Keratinocyte (primary cell): ENCODE results near the gene PRKCH. TPM values are rescaled to one million over a fixed set of nuclear protein-coding genes. Genes with fewer than 3 reads are reported as not detected.

ENCODE experiments used
- DNase-seq: peaks from one replicate; pipeline ENCODE4 v3.0.0-alpha.2; 2011; ENCODE audit warnings: low read depth, missing footprints, low spot score
- FAIRE-seq: peaks from 2 replicates; lab custom pipeline; 2011; peaks lifted over from hg19 to GRCh38; lab: Jason Lieb, UNC
- H2AFZ ChIP-seq: 2 replicates; pipeline ENCODE4 v1.6.0; 2012; ENCODE audit warnings: low read length, control low read depth, inconsistent platforms; ENCODE audit not compliant: control insufficient read depth
- H3K27ac ChIP-seq: 2 replicates; pipeline ENCODE4 v1.5.1; 2011; ENCODE audit warnings: low read length; ENCODE audit not compliant: control insufficient read depth, insufficient read depth
- H3K27me3 ChIP-seq: 3 replicates; pipeline ENCODE4 v1.6.0; 2011; ENCODE audit warnings: low read length; ENCODE audit not compliant: control insufficient read depth, insufficient read depth; ENCODE audit errors: extremely low read depth
- H3K36me3 ChIP-seq, 2 experiments: 2 replicates in 1 of 2; 3 replicates in 1 of 2; pipeline ENCODE4 v1.5.1; 2011; ENCODE audit warnings: low read length in 2 of 2, mild to moderate bottlenecking in 1 of 2; ENCODE audit not compliant: control insufficient read depth in 2 of 2, insufficient read depth in 2 of 2; ENCODE audit errors: extremely low read depth in 1 of 2
- H3K4me1 ChIP-seq: 3 replicates; pipeline ENCODE4 v1.5.1; 2011; ENCODE audit warnings: low read length; ENCODE audit not compliant: control insufficient read depth, insufficient read depth; ENCODE audit errors: extremely low read depth
- H3K4me2 ChIP-seq: 3 replicates; pipeline ENCODE4 v1.6.0; 2011; ENCODE audit warnings: low read depth, low read length; ENCODE audit not compliant: control insufficient read depth, insufficient read depth; ENCODE audit errors: extremely low read depth
- H3K4me3 ChIP-seq, 3 experiments: fragments of 200-600 bp in 1 of 3; sonication (generic) in 1 of 3; 2 replicates in 2 of 3; 3 replicates in 1 of 3; pipeline ENCODE4 v1.5.1; 2011 to 2016; ENCODE audit warnings: low read length in 3 of 3, mild to moderate bottlenecking in 3 of 3, control low read depth in 2 of 3, inconsistent platforms in 1 of 3, low read depth in 1 of 3, mixed read lengths in 1 of 3, mixed run types in 1 of 3, moderate library complexity in 1 of 3; ENCODE audit not compliant: control insufficient read depth in 2 of 3, insufficient read depth in 2 of 3; ENCODE audit errors: extremely low read depth in 1 of 3
- H3K79me2 ChIP-seq: 2 replicates; pipeline ENCODE4 v1.6.0; 2012; ENCODE audit warnings: low read length; ENCODE audit not compliant: control insufficient read depth, insufficient read depth
- H3K9ac ChIP-seq: 3 replicates; pipeline ENCODE4 v1.6.0; 2011; ENCODE audit warnings: low read length; ENCODE audit not compliant: control insufficient read depth, insufficient read depth; ENCODE audit errors: extremely low read depth
- H3K9me1 ChIP-seq: 3 replicates; pipeline ENCODE4 v1.6.0; 2011; ENCODE audit warnings: low read length; ENCODE audit not compliant: control insufficient read depth, insufficient read depth; ENCODE audit errors: extremely low read depth
- H3K9me3 ChIP-seq: 2 replicates; pipeline ENCODE4 v1.5.1; 2012; ENCODE audit warnings: low read depth, low read length; ENCODE audit not compliant: control insufficient read depth
- H4K20me1 ChIP-seq: 3 replicates; pipeline ENCODE4 v1.6.0; 2011; ENCODE audit warnings: low read length; ENCODE audit not compliant: control insufficient read depth, insufficient read depth; ENCODE audit errors: extremely low read depth
- CTCF ChIP-seq, 3 experiments: IDR thresholded peaks in 1 of 3; conservative IDR thresholded peaks in 1 of 3; optimal IDR thresholded peaks in 1 of 3; 2 replicates in 2 of 3; 3 replicates in 1 of 3; pipeline versions ENCODE3 to v1.5.1; 2011; ENCODE audit warnings: low read length in 3 of 3, mild to moderate bottlenecking in 3 of 3, moderate library complexity in 2 of 3, control low read depth in 1 of 3, inconsistent platforms in 1 of 3; ENCODE audit not compliant: insufficient read depth in 2 of 3; ENCODE audit errors: extremely low read depth in 1 of 3
- EZH2 ChIP-seq: IDR thresholded peaks from one replicate; pipeline ENCODE4 v1.6.1; 2012; ENCODE audit warnings: inconsistent platforms, mild to moderate bottlenecking, low read length, moderate library complexity
- dilution Hi-C: fragments of 300-500 bp; cut with MboI; formaldehyde crosslinking; loops from one replicate; pipeline ENCODE4 v1.7.0; 2020; ENCODE audit warnings: low sequenced_read_pairs; ENCODE audit not compliant: extremely low pct_ligation_motif_present
- polyA plus RNA-seq, 5 experiments: library from polyadenylated mRNA; depleted of rRNA in 3 of 5; stranded (reverse) in 3 of 5; stranded (forward) in 1 of 5; unstranded in 1 of 5; fragments of >200 nt; gene quantifications; 1 replicate in 1 of 5; 2 replicates in 3 of 5; 3 replicates in 1 of 5; pipeline versions ENCODE4 v1.2.1 to v1.2.3, GENCODE V29; 2011 to 2012; ENCODE audit warnings: missing spikeins in 2 of 5, low read depth in 1 of 5, low replicate concordance in 1 of 5

The PRKCH gene
- polyA plus RNA-seq, 1 donor (not counting 4 experiments of a cell fraction or from before 2014, with no cell fraction given) = 13.7 TPM

- no peak for FAIRE-seq
These were observed 23.7 kb downstream of the PRKCH start for GRCh38 chr14:61345151-61345482.

GRCh38 chr14:61346221-61346620, 24.8 kb downstream of the PRKCH start:
- TF ChIP-seq EZH2 (no peak), CTCF (optimal IDR thresholded peaks at IDR 0.05 in 1 of 3, IDR thresholded peaks at IDR 0.05 in 1 of 3, conservative IDR thresholded peaks at IDR 0.05 in 1 of 3; ENCODE audit: extremely low read depth in 1 of 3, insufficient read depth in 2 of 3, low read length in 3 of 3) (no peak)
- dilution Hi-C loops = no loop called here
- Histone ChIP-seq H4K20me1 (no peaks in the 10 kb centered on the region), H3K9me3 (no peaks in the 10 kb centered on the region), H3K4me2 (peak overlapping the region; percentile 37), H3K79me2 (peaks cover 26% of the 10 kb centered on the region), H3K9ac (no peak overlapping the region), H3K4me1 (peaks cover 34% of the 10 kb centered on the region), H2AFZ (no peak overlapping the region), H3K4me3 (no peak overlapping the region), H3K27me3 (no peaks in the 10 kb centered on the region), H3K9me1 (no peaks in the 10 kb centered on the region), H3K27ac (no peak overlapping the region), H3K36me3 (peaks cover 0 to 3% of the 10 kb centered on the region in 2 experiments)
- DNase-seq (peak; percentile 19), FAIRE-seq (peak; percentile 84)

More at GRCh38 chr14:61345151-61345482, 23.7 kb downstream of the PRKCH start:
- H3K9me1 ChIP-seq = no peaks in the 10 kb centered on the region
- no peak overlapping the region for H3K4me3 ChIP-seq
- no peak overlapping the region for H3K9ac ChIP-seq
- no peaks in the 10 kb centered on the region for H3K9me3 ChIP-seq
- dilution Hi-C loops = no loop called here
- H3K79me2 ChIP-seq = peaks cover 29% of the 10 kb centered on the region
- H4K20me1 ChIP-seq = no peaks in the 10 kb centered on the region
- H3K27ac ChIP-seq = no peak overlapping the region
- DNase-seq = no peak
- H2AFZ ChIP-seq = no peak overlapping the region
- peaks cover 40% of the 10 kb centered on the region for H3K4me1 ChIP-seq
- no peak for TF ChIP-seq EZH2
- no peak for TF ChIP-seq CTCF (optimal IDR thresholded peaks at IDR 0.05 in 1 of 3, IDR thresholded peaks at IDR 0.05 in 1 of 3, conservative IDR thresholded peaks at IDR 0.05 in 1 of 3; ENCODE audit: extremely low read depth in 1 of 3, insufficient read depth in 2 of 3, low read length in 3 of 3)
- no peaks in the 10 kb centered on the region for H3K27me3 ChIP-seq
- no peak overlapping the region for H3K4me2 ChIP-seq
- H3K36me3 ChIP-seq = peaks cover 0 to 3% of the 10 kb centered on the region in 2 experiments
